ENCODE data around the gene COG5. TPM values are rescaled to one million over a fixed set of nuclear protein-coding genes. Genes with fewer than 3 reads are reported as not detected.
A peak's percentile ranks its signal among the peaks of the same experiment; 100 is the strongest.

COG5 gene
- total and polyA plus RNA-seq, 9 of the 15 experiments (the other 6 are each of a cell fraction or from before 2014, with no cell fraction given), result 15.3 to 75.1 (median 56.4) TPM

DNA sequence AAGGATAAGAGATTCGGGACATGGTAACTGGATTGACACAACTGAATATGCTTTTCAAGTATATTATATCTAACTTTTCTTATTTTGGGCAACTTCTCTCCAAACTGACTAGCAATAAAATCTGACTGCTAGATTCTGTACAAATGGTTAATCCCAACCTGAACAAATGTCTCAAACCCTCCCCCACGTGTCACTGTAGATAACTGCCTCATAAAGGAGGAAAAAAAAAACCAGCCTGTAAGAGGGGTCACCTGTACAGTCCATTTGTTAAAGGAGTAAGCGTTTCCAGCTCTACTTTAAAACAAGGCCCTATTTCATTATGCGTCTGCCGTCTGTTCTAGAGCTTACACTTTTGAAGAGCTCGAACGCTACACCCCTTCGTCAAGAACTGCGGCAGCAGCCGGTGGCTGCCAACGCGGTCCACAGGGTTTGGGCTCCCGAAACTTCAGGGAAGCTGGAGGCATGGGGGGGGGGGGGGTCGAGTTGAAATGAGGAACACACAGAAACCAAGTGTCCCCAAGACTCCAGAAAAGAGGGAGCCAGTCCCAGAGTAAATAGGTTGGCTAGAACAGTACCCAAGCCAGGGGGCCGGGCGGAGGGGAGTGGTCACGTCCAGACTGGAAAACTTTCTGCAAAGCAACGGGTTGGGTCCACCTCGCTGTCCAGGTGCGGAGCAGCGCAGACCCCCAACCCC, 492 bp downstream of the COG5 start (continued):
- TF ChIP-seq ZNF263 (CRISPR knock-in tag; IDR thresholded peaks at IDR 0.05; ENCODE audit: borderline replicate concordance) (peak; percentile 23; the same call in 1 of the 2 replicates), GABPB1 (CRISPR knock-in tag; IDR thresholded peaks at IDR 0.05) (0 out of 2 replicates have a peak, but pooled peaks have one; percentile 62), CBX1 (IDR thresholded peaks at IDR 0.05; ENCODE audit: low read depth) (no peak), FOSL1 (tag; conservative IDR thresholded peaks at IDR 0.05) (no peak), HDAC3 (IDR thresholded peaks at IDR 0.05; ENCODE audit: borderline replicate concordance, partially characterized antibody) (no peak), ZNF197 (CRISPR knock-in tag; IDR thresholded peaks at IDR 0.05; ENCODE audit: low read depth) (peak; percentile 70; the same call in 1 of the 2 replicates), ELF1 (tag; IDR thresholded peaks at IDR 0.05) (no peak), NFRKB (IDR thresholded peaks at IDR 0.05; ENCODE audit: low read depth) (0 out of 2 replicates have a peak, but pooled peaks have one; percentile 10), MEIS2 (IDR thresholded peaks at IDR 0.05; ENCODE audit: partially characterized antibody) (no peak), HDAC2 (IDR thresholded peaks at IDR 0.05) (0 out of 2 replicates have a peak, but pooled peaks have one; percentile 57), ZNF274 (IDR thresholded peaks at IDR 0.05; ENCODE audit: borderline replicate concordance, low read depth, low read length) (no peak), HDAC1 (IDR thresholded peaks at IDR 0.05) (peak; percentile 9 to 36; a peak in 3 of 4 replicates), HNRNPK (IDR thresholded peaks at IDR 0.05; ENCODE audit: low read depth, low read length, poor library complexity, severe bottlenecking) (no peak), POLR2AphosphoS2 (IDR thresholded peaks at IDR 0.05; ENCODE audit: low read length) (no peak), ZNF57 (CRISPR knock-in tag; IDR thresholded peaks at IDR 0.05) (no peak)
- TF ChIP-seq, protein P1, sequence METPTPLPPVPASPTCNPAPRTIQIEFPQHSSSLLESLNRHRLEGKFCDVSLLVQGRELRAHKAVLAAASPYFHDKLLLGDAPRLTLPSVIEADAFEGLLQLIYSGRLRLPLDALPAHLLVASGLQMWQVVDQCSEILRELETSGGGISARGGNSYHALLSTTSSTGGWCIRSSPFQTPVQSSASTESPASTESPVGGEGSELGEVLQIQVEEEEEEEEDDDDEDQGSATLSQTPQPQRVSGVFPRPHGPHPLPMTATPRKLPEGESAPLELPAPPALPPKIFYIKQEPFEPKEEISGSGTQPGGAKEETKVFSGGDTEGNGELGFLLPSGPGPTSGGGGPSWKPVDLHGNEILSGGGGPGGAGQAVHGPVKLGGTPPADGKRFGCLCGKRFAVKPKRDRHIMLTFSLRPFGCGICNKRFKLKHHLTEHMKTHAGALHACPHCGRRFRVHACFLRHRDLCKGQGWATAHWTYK (CRISPR knock-in tag; IDR thresholded peaks at IDR 0.05), result 0 out of 2 replicates have a peak, but pooled peaks have one; percentile 11
- TF ChIP-seq, protein P2, sequence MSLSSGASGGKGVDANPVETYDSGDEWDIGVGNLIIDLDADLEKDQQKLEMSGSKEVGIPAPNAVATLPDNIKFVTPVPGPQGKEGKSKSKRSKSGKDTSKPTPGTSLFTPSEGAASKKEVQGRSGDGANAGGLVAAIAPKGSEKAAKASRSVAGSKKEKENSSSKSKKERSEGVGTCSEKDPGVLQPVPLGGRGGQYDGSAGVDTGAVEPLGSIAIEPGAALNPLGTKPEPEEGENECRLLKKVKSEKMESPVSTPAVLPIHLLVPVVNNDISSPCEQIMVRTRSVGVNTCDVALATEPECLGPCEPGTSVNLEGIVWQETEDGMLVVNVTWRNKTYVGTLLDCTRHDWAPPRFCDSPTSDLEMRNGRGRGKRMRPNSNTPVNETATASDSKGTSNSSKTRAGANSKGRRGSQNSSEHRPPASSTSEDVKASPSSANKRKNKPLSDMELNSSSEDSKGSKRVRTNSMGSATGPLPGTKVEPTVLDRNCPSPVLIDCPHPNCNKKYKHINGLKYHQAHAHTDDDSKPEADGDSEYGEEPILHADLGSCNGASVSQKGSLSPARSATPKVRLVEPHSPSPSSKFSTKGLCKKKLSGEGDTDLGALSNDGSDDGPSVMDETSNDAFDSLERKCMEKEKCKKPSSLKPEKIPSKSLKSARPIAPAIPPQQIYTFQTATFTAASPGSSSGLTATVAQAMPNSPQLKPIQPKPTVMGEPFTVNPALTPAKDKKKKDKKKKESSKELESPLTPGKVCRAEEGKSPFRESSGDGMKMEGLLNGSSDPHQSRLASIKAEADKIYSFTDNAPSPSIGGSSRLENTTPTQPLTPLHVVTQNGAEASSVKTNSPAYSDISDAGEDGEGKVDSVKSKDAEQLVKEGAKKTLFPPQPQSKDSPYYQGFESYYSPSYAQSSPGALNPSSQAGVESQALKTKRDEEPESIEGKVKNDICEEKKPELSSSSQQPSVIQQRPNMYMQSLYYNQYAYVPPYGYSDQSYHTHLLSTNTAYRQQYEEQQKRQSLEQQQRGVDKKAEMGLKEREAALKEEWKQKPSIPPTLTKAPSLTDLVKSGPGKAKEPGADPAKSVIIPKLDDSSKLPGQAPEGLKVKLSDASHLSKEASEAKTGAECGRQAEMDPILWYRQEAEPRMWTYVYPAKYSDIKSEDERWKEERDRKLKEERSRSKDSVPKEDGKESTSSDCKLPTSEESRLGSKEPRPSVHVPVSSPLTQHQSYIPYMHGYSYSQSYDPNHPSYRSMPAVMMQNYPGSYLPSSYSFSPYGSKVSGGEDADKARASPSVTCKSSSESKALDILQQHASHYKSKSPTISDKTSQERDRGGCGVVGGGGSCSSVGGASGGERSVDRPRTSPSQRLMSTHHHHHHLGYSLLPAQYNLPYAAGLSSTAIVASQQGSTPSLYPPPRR (CRISPR knock-in tag; IDR thresholded peaks at IDR 0.05; ENCODE audit: borderline replicate concordance), result no peak
- TF ChIP-seq, protein P3, sequence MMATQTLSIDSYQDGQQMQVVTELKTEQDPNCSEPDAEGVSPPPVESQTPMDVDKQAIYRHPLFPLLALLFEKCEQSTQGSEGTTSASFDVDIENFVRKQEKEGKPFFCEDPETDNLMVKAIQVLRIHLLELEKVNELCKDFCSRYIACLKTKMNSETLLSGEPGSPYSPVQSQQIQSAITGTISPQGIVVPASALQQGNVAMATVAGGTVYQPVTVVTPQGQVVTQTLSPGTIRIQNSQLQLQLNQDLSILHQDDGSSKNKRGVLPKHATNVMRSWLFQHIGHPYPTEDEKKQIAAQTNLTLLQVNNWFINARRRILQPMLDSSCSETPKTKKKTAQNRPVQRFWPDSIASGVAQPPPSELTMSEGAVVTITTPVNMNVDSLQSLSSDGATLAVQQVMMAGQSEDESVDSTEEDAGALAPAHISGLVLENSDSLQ (IDR thresholded peaks at IDR 0.05), result no peak
- TF ChIP-seq, protein P4, sequence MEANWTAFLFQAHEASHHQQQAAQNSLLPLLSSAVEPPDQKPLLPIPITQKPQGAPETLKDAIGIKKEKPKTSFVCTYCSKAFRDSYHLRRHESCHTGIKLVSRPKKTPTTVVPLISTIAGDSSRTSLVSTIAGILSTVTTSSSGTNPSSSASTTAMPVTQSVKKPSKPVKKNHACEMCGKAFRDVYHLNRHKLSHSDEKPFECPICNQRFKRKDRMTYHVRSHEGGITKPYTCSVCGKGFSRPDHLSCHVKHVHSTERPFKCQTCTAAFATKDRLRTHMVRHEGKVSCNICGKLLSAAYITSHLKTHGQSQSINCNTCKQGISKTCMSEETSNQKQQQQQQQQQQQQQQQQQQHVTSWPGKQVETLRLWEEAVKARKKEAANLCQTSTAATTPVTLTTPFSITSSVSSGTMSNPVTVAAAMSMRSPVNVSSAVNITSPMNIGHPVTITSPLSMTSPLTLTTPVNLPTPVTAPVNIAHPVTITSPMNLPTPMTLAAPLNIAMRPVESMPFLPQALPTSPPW (CRISPR knock-in tag; IDR thresholded peaks at IDR 0.05), result peak; percentile 62
